Stimulated activated CD8-positive, alpha-beta memory T cell treated with anti-CD3 and anti-CD28 coated beads, Interleukin-4, amount 100 ng/mL, for 24 hours (primary cell): ENCODE data around the gene SH3BP4.

Experiments used
- DNase-seq: peaks from one replicate; pipeline ENCODE4 v3.0.0-alpha.2; 2020; ENCODE audit warnings: low read depth

The SH3BP4 gene

DNA sequence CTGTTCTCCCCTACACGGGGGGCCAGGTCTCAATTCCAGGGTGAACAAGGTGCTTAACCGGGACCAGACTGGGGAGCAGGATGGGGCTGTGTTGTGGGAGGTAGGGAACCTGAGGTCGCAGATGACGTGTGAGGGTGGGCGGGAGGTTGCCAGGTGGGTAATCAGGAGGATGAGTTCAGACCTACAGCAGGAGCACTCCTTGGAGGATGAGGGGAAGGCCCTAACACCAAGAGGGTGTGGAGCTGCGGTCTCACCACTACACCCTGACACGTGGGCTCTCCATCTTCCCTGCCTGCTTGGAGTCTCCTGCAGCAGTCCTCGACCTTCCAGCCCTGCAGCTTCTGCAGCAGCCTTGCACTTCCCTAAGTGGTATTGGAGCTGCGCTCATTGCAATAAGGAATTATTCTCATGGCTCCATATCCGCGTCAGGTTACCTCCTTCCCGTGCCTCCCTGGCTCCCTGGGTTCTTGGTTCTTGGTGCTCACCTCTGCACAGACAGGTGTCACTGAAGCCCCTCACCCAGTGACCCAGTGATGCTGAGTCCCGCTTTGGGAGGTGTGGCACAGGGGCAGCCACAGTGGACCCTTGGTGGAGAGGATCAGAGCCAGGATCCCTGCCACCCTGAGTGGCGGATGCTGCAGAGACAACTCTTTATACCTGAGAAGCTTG is 15.5 kb downstream of the SH3BP4 start:
- no peak for DNase-seq

DNA sequence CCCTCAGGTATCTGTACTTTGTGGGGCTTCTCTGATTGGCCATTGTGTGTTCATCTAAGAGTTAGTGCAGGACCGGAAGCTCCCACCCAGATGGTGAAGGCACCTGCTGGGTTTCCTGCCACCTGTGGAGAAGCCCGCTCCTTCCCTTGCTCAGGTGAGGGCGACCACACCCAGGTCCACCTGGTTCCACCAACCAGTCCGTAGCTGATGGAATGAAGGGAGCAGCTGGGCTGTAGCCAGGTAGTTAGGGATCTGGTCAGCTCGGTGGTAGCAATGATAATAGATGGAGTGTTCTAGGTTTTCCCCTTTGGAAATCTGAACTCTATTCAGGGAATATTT is 16.0 kb downstream of the SH3BP4 start:
- DNase-seq: no peak

DNA sequence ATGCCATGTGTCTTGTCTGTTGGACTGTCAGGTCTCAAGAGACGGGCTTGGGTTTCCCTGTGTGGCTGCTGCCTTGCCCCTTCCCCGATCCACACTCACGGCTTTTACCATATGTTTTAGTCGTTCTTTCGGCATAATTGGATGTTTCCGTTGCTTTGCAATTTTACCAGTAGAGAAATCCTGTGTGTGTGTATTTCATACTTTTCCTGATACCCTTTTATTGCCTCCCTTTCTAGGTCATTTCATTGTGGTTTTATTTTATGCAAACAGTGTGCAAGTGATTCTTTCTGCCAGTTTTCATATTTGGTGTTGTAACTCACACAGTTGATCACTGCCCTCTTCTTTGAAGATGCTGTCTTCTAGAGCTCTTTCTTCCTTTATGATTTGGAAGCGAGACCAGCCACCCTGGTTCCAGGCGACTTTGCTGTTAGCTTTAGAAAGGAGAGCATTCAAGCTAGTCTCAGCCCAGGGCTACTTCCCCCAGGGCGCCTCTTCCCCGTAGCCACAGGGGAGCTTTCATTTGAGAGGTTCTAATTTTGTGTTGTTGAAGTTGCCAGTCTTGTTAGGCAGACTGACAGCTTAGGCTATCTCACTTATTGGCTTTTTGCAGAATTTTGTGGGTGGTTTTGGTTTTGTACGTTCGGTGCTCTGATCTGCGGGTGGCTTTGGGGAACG is 17.0 kb downstream of the SH3BP4 start:
- DNase-seq: no peak

DNA sequence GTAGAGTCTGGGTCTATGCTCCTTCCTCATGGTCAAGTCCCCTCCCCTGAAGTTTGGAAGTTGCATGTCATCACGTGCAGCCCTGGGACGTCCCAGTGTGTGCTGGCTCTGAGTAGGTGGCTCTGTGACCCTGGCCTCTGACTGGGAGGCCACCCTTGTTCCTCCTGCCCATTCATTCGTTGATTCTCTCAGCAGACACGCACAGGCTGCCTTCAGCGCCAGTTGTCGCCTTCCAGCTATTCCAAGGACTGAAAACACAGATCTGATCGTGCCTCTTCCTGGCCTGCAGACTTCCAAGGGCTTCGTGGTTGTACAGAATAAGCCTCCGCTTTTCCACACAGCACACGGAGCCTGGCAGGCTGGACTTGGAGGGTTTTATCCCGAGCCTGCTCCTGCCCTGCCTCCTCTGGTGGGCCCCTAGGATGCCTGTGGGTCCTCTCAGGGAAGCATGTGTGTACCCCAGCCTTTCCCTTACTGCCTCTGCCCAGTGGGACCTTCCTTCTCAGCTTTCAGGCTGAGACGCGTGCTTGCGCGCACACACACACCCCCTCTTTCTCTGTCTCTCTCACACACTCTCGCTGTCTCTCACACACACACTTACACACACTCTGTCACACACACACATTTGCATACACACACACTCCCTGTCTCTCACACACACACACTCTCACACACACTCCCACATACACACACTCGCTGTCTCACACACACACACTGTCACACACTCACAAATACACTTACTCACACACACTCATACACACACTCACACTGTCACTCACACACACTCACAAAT is 17.7 kb downstream of the SH3BP4 start:
- DNase-seq: no peak

DNA sequence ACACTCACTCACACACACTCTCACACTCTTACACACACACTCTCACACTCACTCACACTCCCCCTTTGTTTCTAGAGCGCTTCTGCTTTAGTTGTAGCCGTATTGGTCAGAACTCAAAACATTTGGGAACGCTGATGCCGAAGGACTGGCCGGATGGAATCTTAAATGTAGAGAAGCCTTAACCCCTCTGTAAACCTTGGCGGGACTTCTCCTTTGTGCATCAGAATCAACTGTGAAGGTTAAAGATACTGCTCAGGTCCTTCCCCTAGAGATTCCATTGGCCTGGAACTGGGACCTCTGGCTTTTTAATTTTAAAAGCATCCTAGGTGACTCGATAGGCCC is 18.3 kb downstream of the SH3BP4 start:
- no peak for DNase-seq

DNA sequence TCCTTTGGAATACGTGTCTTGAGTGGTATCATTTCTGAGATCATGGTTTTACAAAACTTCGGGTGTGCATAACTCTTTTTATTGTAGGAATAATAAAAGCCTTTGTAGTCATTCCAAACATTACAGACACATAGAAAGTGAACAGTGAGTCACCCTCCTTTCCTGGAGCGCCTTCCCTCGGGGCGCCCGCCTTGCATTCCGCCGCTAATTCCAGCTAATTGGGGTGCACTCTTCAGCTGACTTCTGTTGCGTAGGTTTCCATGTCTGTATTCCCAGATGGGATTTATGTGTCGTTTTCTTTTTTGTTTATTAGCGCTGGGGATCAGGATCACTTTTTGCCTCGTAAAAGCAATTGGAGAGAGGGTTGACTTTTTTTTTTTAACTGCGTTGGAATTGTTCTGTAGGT is 18.7 kb downstream of the SH3BP4 start:
- no peak for DNase-seq

DNA sequence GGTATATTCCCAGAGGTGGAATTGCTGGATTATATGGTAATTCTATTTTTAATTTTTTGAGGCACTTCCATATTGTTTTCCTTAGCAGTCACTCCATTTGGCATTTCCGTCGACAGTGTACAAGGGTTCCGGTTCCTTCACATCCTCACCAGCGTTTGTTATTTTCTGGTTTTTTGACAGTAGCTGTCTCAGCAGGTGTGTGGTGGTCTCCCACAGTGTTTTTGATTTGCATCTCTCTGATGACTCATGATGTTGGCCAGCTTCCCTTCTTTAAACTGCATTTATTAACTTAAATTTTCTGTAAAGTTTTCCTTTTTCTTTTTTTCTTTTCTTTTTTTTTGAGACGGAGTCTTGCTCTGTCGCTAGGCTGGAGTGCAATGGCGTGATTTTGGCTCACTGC is 19.7 kb downstream of the SH3BP4 start:
- no peak for DNase-seq

DNA sequence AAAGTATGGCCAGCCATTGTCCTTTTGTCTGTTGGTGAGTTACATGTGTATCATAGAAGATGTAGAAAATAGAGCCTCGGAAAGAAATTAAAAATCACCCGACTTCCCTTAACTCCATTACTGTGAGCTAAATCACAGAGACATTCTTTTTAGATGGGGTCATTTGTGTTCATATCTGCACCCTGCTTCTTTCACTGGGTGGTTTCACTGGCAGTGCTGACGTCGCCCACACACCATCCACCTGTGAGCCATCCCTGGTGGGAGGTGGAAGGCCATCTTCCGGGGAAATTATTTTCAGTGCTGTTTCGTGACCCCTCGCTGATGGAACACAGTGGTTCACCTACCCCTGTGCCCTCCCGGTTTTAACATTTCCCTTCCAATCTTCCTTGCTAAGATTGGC is 21.2 kb downstream of the SH3BP4 start:
- no peak for DNase-seq

DNA sequence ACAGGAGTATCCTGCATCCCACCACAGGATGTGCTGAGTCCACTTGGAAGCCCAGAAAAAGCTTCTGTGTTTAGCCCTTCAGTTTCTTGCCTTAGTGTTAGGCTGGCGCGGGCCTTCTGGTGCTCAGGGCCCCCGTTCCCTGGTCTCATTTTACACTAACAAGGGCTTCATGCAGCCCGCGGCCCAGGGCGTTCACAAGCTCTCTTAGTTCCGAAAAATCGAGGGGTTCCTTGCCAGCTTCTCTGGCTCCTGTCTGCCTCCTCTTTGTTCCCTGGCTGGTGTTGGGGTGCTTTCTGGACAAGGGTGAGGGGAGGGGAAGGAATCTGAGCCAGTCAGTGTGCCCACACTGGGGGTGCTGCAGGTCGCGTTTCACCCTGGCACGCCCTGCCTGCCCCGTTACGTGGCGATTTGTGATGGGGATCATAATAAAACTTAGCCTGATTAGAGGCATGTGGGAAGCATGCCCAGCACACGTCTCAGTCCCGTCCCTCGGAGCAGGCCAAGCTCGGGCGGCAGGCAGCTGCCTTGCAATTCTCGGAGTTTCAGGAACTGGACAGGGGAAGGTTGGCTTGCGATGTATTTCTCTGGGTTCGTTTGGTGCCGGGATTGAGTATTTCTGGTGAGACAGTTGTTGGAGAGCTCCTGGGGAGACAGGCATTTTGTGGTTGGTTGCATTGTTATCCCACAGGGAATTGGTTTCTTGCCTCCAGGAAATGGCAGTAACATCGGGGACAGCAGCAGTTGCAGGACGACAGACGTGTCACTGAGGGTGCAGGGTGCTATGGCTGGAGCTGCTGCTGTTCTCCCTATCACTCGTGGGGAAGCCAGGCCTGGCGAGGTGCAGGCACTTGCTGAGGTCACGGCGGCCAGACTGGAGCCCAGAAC is 22.9 kb downstream of the SH3BP4 start:
- no peak for DNase-seq

DNA sequence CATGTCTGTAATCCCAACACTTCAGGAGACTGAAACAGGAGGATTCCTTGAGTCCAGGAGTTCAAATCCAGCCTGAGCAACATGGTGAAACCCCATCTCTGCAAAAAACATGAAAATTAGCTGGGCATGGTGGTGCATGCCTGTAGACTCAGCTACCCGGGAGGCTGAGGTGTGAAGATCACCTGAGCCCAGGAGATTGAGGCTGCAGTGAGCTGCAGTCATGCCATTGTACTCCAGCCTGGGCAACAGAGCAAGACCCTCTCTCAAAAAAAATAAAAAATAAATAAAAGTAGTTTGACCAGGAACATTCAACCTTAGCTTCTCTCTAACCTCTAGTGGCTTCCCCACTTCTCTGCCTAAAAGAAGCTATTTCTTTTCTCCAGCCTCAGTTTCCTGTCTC is 23.8 kb downstream of the SH3BP4 start:
- no peak for DNase-seq

DNA sequence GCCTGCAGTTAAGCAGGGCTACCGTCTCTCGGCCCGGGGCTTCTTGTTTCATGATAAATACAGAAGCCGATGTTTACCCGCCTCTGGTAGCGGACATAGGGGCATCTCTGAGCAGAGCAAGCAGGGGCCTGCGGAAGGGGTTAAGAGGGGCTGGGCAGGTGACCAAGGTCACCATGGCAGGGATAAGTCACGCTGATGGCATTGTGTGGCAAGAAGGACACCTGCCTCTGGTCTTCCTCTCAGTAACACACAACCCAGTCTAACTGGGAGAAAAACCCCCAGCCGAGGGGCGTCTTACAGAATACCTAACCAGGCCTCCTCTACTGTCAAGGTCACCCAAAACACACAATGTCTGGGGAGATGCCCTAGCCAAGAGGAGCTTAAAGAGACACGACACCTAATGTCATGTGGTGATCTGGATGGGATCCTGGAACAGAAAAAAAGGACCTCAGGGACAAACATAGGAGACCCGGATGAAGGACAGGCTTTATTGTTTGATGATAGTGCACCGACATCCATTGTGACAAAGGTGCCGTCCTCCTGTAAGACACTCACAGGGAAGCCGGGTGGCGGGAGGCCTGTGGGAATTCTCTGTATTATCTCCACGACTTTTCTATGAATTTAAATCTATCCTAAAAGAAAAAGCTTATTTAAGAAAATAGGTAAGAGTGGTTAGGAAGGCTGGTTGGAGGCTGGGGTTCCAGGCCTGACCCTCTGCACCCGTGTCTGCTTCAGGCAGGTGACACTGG is 24.8 kb downstream of the SH3BP4 start:
- no peak for DNase-seq

DNA sequence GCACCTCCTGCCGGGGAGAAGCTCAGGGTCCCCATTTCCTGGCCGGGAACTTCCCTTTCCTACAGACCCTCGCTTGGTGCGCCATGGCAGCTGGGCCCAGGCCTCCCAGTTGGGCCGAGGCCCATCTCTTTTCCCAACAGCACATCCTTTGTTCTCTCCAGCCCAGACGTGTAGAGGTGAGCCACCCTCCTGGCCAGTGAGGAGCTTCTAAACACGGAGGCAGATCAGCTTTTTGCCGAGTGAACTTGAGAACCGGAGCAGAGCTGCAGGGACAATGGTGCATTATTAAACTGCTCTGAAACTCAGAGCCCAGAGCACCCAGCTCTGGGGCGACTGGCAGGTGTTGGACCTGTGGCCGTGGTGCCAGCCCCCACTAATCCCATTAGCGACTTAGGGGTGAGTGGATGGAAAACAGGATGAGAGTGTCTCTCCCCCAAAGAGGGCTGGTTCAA is 25.4 kb downstream of the SH3BP4 start:
- DNase-seq: no peak

DNA sequence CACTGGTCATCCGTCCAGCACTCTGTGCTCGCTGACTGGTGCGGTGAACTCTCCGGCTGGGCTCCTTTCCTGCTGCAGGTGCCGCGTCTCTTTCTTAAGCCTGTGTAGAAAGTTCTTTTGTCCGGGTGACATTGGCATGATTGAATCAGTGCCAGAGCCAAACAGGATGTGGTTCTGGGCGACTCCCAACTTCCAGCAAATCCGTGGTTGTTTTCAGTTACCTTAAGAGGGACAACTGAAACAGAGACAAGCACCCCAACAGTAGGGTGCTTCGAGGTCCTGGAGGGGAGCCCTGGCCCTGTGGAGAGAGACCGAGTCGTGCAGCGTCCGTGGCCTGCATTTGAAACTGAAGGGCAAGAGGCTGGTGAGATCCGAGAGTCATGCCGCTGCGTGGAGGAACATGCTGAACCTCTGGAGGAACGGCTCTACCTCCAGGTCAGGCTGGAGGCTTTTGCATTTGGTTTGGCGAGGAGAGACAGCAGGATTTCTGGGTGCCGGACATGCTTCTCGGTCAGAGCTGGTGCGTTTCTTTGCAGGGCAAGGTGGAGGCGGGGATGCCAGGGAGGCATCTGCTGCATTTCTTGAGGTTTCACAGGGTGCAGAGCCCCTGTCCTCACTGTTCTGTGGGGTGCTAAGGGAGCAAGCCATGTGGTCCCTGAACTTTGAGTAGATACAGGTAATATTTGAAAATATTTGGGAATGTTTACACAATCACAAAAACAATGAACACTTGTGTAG is 26.8 kb downstream of the SH3BP4 start:
- DNase-seq: no peak

DNA sequence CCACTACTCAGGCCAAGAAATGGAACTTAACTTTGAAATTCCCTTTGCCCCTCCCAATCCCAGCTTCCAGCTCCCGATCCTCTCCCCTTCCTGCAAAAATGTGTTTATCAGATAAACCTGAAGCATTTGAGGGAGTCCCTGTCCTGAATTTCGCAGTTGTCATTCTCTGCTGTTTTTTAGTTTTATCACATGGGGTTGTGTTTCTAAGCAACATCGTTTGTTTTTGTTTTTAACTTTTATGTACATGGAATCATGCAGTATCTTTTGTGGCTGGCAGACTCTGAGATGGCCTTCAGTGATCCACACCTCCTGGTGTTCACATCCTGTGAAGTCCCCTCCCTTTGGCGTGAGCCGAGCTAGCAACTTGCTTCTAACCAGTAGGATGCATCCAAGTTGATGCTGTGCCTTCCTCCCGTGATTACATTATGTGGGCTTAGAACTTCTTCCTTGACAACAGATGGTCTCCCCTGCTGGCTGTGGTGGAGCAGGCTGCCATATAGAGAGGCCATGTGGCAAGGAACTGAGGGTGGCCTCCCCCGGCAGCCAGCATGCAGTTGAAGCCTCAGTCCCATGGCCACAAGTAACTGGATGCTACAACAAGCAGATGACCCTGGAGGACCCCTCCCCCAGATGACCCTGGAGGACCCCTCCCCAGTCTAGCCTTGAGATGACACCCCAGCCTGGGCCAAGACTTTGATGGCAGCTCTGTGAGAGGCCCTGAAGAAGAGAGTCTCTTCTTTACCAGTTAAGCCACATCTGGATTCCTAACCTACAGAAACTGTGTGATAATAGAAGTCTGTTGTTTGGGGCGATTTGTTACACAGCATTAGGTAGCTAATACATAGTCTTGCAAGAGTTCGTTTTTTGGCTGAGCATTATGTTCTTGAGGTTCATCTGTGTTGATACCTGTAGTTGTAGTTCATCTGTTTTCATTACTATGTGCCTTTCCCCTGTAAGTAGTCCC is 27.7 kb downstream of the SH3BP4 start:
- no peak for DNase-seq

DNA sequence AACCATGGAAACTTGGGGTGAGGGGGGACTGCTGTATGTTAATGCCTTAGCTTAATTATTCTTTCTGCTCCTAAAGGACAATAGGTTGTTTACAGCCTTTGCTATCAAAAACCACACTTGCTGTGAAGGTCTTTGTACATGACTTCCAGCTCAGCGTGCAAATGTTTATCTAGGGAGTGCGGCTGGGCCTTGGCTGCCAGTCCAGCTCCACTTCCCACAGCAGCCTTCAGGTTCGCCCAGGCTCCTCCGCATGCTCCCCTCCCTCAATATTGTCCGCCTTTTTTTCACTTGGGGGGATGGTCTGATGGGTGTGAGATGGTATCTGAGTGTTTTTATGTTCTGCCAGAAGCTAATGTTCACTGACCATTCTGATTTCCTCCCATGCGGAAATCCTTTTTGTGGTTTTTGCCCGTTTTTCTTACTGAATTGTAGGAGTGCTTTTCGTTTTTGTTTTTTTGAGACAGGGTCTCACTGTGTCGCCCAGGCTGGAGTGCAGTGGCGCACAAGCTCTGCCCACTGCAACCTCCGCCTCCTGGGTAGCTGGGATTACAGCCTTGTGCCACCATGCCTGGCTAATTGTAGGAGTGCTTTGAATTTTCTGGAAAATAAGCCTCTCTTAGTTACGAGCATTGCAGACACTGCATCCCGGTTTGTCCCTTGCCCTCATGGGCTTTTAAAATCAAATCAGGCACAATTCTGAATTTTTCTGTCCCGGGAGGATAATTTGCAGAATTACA is 28.8 kb downstream of the SH3BP4 start:
- DNase-seq: no peak

DNA sequence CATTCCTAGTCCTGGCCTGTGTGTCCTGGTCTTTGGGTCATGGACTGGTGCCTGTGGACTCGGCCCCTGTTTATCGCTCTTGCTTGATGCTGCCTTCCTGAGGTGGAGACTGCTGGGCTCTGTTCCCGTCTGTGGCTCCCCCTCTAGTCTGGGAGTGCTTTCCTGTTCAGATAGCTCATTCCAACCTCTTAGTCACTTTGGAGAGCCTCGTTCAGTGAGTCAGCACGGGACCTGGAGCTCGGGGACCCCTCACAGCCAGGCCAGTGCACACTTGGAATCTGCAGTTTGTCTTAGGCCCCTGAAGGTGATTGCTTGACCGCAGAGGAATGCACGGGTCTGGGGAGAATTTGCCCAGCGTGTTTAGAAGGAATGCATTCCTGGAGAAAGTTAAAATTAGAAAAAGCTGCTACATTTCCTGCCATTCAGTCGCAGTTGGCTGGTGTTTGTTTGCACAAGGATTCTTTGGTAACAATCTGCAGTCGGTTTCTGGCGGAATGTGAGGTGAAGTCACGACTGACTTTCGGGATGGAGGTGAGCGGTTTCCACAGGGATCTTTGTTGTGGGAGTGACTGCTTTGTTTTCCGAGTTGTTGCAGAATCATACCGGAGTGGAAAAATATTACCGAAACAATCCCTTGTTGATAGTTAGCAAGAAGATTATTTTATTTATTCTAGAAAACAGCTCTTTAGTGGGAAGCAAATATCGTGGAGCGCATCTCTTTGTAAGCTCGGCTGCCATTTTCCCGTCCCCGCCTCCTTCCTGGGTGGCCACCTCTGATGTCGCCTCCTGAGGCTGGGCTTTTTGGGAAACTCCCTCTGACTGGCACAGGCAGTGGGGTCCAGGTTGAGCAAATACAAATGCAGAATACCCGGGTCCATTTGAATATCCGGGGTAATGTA is 29.6 kb downstream of the SH3BP4 start:
- no peak for DNase-seq

DNA sequence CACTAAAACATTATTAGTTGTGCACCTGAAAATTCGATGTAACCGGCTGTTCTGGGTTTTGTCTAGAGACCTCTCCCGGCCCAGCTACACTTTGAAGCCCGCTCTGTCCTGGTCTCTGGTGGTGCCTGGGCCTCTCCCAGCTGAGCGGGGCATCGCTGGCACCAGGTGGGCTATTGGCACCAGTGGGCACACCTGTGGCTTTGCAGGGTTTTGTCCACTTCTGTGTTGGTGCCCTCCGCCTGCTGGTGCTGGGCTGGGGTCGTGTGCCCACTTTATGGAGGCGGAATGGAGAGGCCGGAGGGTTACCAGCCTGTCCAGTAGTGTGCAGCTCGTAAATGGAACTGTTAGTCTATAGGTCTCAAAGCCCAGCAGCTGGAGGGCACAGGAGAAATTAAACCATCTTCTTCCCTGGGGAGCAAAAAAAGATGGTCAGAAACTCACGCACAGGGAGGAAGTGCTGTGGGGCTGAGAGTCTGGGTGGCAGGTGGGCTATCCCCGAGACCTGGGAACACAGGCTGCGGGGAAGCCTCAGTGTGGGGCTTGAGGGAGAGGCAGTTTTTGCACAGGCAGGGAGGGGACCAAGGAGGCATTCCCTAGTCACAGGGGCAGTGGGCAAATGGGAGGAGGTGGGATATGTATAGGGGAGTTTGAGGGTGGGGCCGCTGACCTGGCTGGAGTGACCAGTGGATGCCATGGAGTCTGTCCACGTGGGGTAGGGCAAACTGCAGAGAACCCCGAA is 30.4 kb downstream of the SH3BP4 start:
- DNase-seq: no peak
